Measurements from ENCODE around the gene GABRD.
"Not testable (repeated sequence)": the region's sequence is repeated elsewhere in the genome, so short reads cannot be mapped to it uniquely, and the experiment has no call there.

The GABRD gene

DNA sequence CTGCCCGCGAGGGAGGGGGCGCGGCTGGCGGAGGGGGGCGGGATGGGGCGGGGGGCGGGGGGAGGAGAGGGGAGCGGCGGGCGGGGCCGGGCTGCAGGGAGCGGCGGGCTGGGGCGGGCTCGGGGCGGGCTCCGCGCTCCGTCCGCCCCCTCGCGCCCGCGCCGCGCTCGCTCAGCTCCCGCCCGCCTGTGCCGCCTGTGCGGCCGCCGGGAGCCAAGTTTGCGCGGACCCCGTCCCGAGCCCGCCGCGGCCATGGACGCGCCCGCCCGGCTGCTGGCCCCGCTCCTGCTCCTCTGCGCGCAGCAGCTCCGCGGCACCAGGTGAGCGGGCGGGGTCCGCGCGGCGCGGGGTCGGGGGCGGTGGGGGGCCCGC lies at the start of gene GABRD:
TSS of gene GABRD (plus strand) at position 174 of the 372 bp plus-strand sequence. CDS start at position 253, 79 bp downstream.
- no peak for DNase-seq

GRCh38 chr1:1969505-1969900 lies 49.6 kb upstream of the GABRD start:
- DNase-seq = no peak

DNA sequence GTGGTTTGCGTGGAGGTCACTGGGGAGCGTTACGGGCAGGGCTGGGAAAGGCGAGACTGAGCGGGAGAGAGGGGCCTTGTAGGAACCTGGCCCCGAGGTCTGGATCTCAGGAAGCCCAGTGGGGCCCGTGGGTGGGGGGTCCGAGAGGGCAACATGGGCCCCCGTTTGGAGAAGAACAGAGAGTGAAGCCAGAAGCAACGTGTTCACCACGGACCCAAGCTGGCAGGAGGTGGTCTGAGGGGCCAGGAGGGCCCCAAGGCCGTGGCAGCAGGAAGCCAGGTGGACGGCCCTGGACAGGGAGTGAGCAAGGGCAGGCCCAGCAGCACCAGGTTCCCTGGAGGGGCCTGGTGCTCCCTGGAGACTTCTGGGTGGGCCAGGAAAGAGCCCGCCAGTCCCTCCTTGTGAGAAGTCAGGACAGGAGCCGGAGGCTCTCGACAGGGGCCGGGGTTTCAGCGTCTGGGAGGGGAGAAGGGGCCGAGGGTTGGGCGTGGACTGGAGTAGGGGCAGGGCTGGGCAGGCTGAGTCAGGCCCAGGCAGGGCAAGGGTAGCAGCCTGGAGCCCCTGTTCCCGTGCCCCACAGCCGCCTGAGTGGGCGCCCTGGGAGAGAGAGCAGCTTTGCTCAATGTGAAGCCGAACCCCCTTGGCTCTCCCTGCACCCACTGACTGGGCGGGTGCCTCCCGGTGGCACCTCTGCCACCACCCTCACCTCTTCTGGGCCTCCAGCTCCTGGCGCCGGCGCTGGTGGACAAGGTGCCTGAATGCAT lies 49.0 kb upstream of the GABRD start:
- DNase-seq = no peak

DNA sequence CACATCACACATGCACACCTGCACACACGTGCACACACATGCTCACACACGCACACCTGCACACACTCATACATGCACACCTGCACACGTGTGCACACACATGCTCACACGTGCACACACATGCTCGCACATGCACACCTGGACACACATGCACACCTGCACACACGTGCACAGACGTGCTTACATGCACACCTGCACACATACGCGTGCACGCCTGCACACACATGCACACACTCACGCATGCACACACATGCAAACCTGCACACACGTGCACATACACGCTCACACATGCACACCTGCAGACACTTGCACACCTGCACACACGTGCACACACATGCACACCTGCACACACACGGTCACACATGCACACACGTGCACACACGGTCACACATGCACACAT lies 48.1 kb upstream of the GABRD start:
- no peak for DNase-seq

DNA sequence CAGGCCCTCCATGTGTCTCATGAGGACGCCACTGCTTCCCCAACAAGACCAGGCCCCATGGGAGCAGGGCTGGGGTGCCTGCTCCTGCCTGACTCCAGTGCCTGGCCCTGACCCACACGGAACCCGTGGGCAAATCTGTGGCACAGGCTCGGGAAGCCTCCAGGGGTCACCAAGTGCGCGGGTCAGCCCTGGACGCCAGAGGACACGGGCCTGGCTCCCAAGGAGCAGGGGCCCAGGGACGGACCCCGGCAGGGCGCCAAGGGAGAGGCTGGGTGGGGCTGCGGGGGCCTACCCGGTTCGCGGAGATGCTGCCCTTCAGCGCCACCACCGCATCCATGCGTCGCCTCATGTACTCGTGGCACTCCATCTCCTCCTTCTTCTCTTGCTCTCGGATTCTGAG lies 47.5 kb upstream of the GABRD start:
- DNase-seq = no peak

DNA sequence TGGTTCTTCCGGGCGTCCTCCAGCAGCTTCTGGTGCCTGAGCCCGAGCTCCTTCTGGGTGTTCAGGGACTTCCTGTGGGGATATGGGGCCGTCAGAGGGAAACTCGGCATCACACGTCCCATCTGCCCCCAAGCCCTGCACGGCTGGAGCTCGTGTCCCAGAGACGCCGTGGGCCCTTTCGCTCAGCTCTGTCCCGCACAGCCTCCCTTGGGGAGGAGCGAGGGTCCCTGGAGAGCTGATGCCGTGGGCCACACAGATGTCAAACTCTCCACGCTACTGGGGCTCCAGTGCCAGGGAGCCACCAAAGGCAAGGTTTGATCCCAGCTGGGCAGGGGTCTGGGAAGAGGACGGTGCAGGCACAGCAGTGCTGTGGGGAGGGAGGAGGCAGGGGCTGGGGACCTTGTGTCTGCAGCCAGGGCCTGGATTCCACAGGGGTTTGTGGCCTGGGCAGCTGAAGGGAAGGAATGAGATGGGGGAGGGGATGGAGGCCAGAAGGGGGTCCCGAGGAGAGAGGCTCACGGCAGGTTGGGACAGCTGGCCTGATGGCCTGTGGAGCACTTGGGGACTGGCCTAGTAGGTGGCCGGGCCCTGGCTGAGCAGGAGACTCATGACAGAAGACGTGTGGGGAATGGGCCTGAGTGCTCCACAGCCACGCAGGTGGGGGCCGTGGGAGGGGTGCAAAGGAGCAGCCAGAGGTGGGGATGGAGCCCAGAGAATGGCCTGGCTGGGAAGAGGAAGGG lies 46.0 kb upstream of the GABRD start:
- no peak for DNase-seq

DNA sequence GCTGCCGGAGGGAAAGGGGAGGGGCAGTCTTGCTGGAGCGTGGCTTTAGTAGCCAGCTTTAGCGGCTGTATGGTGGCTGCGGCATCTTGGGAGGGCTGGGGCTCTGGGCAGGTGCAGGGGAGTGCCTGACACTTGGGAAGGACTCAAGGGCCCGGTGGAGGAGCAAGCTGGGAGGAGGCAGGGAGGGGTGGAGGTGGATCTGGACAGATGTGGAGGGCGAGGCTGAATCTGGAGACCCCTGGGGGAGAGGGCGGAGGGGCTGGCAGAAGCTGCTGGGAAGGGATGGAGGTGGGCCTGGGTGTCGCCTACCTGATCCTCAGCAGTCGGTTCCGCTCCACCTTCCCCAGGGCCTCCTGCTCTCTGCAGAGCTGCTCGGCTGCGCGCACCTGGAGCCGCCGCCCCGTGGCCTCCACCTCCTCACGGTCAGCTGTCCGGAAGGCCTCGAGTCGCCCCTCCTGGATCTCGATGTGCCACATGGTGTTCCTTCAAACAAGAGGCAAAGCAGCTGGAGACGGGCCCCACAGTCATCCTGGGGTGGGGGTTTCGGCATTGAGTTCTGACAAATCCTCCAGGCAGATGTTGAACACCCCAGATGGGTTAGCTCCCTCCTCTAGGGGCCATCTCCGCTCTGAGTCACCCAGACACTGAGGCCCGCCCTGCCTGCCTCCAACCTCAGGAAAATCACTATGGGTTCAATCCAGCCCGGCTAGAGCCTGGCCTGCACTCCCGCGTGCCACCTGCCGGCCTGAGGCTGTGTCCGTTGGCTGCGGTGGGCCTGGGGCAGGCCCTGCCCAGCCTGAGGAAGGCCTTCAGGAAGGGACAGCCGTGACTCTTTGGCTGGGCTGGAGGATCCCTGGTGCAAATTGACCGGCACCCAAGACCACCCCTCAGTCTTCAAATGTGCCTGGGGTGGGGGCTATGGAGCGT lies 45.2 kb upstream of the GABRD start:
- no peak for DNase-seq

DNA sequence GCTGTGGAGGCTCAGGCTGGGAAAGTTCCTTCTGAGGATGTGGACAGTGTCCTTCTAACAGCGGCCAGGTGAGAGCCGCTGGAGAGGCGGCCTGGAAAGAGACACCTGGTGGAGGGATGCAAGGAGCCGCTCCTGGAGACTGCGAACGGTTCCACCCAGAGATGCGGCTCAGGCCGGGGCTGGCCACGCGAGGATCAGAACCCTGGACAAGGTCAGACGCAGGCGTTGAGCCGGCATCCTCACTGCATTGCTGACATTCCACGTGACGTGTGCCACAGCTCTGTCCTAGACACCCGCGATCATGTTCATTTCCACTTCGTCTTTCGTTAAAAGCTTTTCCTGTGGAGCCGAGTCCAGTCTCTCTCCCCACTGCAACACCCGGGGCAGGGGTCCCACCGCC lies 44.3 kb upstream of the GABRD start:
- DNase-seq = no peak

DNA sequence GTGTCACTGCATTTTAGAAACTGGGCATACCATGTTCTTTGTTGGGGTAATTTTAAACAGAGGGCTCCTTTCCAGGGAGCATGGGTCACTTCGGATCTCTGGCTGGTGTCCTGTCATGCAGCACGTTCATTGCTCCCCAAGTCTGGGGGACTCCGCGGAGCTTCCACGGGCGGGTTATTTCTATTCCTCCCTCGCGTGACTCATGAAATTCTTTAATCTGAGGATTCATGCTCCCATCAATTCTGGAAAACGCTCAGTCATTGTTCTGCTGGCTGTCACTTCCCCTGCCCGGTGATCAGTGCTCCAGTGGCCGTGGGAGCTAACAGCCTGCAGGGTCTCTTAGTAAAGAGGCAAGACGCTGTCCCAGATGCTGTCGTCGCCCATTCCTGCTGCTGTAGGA lies 43.6 kb upstream of the GABRD start:
- no peak for DNase-seq

GRCh38 chr1:1976031-1976430 lies 43.1 kb upstream of the GABRD start:
- DNase-seq = no peak

GRCh38 chr1:1978108-1978507 lies 41.0 kb upstream of the GABRD start:
- DNase-seq = no peak

DNA sequence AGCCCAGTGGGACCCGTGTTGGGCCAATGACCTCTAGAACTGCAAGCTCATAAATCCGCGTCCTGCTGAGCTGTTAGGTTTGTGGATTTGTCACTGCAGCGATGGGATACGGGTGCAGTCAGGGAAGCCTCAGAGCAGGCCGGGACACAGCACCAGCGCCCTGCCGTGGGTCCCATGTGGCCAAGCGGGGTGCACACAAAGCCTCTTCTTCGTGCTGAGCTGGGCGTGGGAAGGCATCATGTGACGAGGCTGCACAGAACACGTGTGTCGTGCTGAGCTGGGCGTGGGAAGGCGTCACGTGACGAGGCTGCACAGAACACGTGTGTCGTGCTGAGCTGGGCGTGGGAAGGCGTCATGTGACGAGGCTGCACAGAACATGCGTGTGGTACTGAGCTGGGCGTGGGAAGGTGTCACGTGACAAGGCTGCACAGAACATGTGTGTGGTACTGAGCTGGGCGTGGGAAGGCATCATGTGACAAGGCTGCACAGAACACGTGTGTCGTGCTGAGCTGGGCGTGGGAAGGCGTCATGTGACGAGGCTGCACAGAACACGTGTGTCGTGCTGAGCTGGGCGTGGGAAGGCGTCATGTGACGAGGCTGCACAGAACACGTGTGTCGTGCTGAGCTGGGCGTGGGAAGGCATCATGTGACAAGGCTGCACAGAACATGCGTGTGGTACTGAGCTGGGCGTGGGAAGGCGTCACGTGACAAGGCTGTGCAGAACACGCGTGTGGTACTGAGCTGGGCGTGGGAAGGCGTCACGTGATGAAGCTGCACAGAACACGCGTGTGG lies 40.3 kb upstream of the GABRD start:
- not testable (repeated sequence) for DNase-seq

DNA sequence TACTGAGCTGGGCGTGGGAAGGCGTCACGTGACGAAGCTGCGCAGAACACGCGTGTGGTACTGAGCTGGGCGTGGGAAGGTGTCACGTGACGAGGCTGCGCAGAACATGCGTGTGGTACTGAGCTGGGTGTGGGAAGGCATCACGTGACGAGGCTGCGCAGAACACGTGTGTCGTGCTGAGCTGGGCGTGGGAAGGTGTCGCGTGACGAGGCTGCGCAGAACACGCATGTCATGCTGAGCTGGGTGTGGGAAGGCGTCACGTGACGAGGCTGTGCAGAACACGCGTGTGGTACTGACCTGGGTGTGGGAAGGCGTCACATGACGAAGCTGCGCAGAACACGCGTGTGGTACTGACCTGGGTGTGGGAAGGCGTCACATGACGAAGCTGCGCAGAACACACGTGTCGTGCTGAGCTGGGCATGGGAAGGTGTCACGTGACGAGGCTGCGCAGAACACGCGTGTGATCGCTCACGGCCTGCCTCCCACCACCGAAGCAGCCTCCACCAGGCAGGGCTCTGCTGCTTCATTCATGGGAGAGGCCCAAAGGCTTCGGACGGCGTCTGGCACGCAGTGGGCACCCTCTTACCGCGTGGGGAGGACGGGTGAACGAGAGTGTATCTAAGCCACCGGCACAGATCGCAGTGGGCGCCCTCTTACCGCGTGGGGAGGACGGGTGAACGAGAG lies 39.5 kb upstream of the GABRD start:
- DNase-seq = no peak

GRCh38 chr1:1980467-1981141 lies 38.5 kb upstream of the GABRD start:
- DNase-seq = no peak

GRCh38 chr1:1981142-1981500 lies 38.0 kb upstream of the GABRD start:
- no peak for DNase-seq

- not testable (repeated sequence) for DNase-seq
Measured at GRCh38 chr1:1981631-1982327, 37.4 kb upstream of the GABRD start.

GRCh38 chr1:1982379-1983232 lies 36.5 kb upstream of the GABRD start:
- no peak for DNase-seq

DNA sequence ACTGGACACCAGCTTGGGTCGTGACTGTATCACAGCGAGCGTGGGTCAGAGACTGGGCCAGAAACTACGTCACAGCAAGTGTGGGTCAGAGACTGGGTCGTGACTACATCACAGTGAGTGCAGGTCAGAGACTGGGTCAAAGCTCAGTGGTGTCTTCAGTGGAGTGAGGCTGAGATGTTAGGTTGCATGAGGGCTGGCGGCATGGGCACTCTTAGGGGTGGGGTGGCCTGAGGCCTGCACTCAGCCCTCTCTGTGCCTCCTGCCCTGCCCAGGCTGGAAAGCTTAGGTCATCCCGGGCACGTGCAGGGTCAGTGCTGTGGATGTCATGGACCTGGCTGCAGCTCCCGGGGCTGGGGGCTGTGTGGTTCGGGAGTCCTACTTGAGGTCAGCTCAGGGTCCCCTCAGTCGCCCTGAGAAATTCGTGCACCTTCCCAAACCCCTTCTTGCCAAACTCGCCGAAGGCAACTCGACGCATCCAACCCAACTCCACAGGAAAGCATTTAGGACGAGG lies 34.5 kb upstream of the GABRD start:
- no peak for DNase-seq

GRCh38 chr1:1985375-1986050 lies 33.6 kb upstream of the GABRD start:
- no peak for DNase-seq
